NCI-H526 (cell line): ENCODE results near the gene BBLN.
"Not testable (repeated sequence)": the region's sequence is repeated elsewhere in the genome, so short reads cannot be mapped to it uniquely, and the experiment has no call there.

ENCODE experiments used
- DNase-seq, 2 experiments: peaks; one replicate each; lab custom pipeline; 2025; lab: John Stamatoyannopoulos, UW

BBLN gene

DNA sequence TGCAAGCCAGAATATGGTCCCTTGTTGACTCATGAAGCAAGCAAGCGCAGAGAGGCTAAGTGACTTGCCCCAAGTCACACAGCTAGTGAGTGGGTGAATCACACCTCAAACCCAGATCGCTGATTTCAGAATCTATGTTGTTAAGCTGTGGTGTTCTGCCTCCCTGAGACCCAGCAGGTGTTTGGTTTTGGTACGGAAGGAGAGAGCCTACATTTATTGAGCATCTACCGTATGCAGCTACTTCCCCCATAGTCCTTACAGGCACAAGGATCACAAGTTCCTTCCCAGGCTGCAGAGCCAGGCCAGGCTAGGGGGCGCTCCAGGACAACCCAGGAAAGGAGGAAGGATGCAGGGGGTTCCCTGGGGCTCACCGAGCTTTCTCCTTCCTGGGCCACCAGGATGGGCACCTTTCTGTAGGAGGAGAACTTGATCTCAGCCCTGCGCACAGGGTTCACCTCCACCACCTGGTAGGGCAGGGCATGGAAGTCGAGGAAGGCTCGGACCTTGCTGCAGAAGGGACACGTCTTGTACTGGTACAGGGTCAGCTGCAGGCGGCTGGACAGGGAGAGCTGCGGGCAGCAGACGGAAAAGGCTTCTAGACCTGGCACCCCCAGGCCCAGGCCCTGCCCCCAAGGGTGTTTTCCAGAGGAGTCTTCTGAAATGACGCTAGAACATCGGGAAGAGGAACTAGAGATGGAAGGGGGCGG is 35.0 kb upstream of the BBLN start:
- DNase-seq = peak; percentile 18 to 66

DNA sequence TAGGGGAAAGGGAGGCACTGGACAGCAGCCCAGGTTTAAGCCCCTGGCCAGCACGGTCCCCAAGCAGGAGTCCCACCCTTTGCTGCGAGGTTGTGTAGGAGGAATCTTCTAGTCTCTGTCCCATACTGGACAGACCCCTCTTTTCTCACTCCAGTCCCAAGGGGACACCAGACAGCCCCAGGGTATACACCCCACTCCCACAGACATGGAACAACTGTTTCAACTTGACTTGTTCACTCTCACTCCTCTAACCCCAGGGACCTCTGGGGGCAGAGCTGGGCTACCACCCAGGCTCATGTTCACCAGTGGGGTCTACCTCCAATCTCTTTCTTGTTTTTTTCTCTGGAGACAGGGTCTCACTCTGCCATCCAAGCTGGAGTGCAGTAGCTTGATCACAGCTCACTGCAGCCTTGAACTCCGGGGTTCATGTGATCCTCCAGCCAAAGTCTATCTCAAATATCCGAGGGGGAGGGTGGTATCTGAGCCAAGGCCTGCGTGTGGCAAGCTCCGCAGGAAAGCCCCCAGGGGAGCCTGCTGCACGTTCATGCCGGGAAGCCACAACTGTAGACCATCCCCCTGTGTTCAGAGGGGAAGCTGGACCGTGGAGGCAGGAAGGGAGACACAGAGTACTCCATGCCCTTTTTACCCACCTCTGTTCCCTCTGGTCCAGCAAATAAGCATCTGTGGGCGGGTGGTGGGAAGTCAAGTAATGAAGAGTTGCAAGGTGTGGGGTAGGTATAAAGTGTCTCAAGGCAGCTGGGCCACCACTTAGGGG is 34.3 kb upstream of the BBLN start:
- DNase-seq = no peak

DNA sequence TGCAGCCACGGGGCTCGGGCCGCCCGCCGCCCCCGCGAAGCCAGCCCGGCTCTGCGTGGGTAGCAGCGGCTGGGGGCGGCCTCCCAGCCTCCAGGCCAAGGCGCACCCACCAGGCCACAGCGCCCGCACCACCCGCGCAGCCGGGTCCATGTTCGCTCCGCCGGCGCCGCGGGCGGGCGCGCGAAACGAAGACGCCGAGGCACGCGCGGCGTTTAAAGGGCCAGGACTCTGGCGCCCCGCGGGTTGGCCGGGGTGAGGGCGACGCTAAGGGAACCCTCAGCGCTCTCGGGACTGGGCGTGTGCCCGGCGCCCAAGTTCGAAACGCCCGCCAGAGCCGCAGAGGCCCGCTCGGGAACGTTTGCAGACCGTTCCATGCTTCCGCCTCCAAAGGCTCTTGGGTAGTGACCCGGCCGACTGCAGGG is 32.5 kb upstream of the BBLN start, which contains the start of gene PTGES2:
Gene PTGES2, minus strand, starts transcription at position 162 of the 422 bp plus-strand sequence. Its CDS starts 12 bp downstream, at position 150.
- peak; percentile 55 to 84 for DNase-seq

DNA sequence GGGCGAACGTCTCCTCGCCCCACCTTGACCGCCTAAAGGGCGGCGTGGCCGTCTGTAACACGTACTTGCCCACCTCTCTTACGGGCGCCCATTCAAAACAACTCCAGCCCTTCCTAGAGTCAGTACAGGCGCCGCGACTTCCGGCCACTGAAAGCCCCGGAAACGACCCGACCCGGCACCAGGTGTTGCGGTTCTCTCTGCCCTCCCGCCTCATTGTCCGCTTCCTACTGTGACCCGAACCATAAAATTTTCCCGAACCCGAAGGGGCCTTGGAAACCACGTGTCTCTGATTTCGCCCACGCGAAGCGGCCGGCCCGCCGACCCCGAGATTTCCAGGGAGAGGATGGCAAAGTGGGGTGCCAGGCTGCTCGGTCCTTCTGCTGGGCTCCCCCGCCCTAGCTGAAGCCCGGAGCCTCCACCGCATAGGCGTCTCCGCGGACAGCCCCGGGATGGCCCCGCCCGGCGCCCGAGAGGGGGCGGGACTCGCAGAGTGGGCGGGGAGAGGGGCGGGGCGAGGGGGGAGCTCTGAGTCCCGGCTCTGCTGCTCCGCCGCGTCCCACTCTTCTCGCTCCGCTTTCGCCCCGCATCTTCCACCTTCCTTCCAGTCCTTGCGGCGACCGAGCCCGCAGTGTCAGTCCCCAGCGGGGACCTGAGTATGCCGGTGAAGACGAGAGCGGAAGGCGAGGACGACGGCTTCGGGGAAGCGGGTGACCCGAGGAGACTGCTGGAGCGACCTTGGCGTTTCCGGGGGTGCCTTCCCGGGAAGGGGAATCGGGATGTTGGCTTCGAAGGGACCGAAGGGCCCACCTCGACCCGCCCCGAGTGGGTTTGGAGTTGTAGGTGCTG is 31.9 kb upstream of the BBLN start:
- DNase-seq = peak; percentile 72 to 88

DNA sequence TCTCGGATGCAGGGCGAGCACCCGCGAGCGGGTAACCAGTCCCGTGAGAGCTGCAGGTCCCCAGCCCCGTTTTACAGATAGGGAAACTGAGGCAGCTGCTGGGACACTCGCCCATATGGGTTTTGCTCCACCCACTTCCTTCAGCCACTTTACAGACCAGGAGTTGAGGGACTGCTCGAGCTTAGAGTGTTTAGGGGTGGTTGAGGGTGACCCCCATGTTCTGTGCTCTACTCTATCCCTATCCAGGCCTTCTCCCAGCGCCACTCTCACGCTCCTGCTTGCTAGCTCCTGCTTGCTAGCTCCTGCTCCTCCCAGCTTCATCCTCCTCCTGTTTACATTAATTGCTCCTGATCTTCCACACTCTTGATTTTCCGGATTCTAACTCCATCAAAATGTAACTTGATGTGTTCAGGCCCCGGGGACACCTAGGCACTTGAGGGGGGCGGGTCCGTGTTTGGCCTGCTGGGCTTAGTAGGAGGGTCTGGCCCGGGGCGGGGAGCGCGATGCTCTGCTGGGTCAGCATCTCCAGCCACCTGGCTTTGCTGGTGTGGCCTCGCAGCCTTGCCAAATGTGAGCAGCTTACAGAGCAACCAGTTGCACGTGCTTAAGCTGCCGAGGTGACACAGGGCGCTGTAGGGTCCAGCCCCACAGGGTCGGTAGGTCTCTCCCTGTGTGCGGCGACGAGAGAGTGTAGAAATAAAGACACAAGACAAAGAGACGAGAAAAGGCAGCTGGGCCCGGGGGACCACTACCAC is 31.1 kb upstream of the BBLN start:
- no peak for DNase-seq

DNA sequence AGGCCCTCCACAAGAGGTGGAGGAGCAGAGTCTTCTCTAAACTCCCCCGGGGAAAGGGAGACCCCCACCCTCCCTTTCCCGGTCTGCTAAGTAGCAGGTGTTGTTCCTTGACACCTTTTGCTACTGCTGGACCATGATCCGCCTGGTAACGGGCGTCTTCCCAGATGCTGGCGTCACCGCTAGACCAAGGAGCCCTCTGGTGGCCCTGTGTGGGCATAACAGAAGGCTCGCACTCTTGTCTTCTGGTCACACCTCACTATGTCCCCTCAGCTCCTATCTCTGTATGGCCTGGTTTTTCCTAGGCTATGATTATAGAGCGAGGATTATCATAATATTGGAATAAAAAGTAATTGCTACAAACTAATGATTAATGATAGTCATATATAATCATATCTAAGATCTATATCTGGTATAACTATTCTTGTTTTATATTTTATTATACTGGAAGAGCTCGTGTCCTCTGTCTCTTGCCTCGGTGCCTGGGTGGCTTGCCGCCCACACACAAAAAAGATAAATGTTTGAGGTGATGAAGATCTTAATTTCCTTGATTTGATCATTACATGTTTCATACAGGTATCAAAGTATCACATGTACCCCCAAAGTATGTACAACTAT is 30.0 kb upstream of the BBLN start:
- not testable (repeated sequence) for DNase-seq

DNA sequence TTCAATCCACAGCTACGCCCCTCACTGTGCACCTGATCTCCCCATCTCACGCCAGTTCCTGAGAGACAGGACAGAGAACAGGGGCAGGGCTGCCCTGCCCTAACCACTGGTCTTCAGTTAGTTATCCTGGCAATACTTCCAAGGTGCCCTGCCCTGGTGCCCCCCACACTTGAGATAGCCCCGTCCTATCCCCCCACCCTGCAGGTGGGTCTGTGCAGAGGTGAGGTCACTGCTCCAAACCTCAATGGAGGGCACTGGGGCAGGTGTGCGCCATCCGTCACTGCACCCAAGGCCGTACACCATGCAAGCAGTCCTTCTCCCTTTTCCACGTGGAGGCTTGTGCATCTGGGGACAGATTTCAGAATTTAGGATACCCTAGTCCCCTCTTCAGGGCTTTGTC is 29.4 kb upstream of the BBLN start:
- not testable (repeated sequence) for DNase-seq

DNA sequence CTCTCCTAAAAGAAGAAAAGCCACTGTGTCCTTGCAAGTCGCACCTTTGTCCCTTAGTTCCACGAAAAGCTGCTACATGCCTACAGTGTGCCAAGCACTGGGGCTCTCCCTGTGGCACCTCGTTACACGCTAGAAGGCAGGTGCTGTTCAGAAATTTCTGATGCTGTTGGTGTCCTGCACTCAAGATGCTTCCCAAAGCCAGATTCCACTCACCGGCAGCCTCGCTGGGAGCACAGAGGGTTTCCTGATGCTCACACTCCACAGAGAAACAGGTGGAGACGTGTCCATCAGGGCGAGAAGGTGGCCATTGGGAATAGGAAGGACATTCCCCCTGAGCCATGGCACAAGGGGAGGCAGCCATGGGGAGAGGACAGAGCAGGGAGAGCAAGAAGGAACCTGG is 28.7 kb upstream of the BBLN start:
- DNase-seq = not testable (repeated sequence)

DNA sequence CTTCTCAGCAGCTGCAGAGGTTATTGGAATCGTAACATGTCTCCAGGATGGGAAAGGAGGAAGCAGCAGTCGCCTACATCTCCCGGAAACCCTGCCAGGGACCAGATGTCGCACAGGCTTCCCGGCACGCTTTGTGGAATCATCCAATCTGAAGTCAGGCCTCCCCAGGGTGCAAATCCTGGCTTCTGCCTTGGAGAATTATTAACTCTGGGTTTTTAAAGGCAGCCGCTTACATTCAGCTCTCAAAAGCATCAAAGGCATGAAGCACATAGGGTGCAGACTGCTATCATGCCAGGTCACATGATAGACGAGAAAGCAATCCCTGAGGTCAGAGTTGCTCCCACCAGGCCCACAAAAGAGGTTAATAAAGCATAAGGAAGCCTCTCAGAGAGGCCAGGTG is 27.9 kb upstream of the BBLN start:
- not testable (repeated sequence) for DNase-seq

DNA sequence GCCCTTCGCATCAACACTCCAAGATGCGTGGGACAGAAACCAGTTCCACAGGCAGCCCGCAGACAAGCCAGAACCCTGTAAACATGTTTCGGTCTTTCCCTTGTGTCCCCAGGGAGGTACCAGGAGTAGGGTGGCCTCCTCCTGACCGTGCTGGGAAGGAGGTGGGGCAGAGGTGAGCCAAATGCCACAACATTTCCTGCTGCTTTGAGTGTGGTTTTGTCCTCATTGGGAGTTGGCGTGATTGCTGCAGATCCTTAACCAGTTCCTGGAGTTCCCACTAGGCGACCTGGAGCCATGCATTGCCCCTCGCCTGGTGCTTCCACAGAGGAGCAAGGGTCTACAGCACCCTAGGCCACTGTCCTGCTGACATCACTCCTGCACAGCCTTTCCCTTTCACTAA is 24.5 kb upstream of the BBLN start:
- not testable (repeated sequence) for DNase-seq

DNA sequence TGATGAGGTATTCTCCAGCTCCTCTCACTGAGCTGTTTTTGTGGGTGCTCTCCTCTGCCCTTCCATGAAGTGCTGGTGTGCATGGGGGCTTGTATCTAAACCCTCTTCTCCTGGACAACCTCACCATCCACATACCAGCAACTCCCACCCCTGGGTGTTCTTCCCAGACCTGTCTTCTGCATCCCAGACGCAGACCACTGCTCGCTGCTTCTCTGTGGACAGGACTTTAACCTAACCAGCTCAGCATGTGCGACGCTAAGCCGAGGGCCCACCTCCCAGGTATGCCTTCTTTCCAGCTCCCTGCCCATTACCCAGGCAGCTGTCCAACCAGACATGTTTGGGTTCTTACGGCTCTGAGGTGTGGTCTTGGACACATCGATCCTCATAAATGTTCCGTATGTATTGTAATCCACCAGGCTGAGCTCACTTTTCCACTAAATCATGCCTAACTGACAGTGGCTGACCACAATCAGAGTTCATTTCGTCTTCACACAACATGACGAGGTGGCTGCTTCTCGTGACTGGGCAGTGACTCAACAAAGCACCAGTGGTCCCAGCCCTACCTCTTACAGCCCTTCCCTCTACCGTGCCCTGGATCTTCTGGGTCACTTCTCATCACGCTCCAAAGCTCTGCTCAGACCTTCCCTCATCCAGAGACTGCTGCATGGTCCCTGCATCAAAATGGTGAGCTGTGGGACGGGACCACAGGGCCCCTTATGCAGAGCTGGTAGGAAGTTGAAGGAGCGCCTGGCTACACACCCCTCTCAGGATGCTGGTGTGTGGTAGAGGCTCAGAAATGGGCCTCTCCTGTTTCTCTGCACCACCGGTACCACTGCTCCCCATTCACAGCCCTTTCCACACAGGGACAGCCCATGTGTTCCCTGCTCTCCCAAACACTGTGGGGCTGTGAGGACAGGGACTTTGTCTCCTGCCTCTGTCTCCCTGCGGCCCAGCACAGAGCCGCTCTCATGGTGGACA is 23.0 kb upstream of the BBLN start:
- no peak for DNase-seq

DNA sequence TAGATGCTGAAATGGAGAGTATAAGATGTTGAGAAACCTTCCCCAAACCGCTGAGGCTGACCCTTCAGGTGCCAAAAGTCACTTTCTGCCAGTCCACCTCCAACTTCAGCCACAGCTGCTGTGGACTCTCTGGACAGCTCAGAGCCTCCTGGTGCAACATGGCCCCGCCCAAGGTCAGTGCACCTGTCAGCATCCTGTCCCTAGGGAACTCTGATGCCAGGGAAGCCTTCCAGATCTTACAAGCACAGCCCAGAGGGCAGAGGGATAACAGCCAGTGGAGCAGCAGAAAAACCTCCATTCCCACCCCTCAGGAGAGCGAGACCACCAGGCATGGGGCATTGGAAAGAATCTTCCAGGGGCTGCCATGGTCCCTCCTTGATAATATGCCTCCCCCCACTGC is 22.1 kb upstream of the BBLN start:
- peak in 1 of 2 experiments; percentile 14 for DNase-seq

DNA sequence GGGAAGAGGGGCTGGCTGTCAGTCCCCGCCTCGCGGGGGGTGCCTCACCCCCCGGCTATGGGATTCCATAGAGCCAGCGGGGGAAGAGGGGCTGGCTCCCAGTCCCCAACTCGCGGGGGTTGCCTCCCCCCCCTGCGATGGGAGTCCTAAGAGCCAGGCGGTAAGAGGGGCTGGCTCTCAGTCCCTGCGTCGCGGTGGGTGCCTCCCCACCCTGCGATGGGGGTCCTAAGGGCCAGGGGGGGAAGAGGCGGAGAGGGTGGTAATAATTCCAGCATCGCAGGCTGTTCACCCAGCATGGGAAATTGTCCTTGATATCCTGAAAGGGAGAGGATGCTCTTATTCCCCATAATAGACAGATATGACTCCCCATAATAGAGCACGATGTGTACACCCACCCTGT is 20.4 kb upstream of the BBLN start:
- no peak for DNase-seq

DNA sequence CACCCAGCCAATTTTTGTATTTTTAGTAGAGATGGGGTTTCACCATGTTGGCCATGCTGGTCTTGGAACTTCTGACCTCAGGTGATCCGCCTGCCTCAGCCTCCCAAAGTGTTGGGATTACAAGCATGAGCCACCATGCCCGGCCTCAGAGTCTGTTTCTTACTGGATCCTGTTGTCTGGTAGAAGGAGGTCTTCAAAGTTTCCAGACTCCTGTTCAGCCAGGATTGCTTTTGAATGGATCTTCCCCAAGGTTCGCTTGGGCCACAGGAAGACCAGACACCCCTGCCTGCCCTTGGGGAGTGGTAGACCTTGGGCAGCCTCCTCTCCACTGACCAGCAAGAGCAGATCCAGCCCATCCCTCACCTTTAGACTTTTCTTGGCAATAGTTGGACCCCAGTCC is 18.5 kb upstream of the BBLN start:
- DNase-seq = no peak

DNA sequence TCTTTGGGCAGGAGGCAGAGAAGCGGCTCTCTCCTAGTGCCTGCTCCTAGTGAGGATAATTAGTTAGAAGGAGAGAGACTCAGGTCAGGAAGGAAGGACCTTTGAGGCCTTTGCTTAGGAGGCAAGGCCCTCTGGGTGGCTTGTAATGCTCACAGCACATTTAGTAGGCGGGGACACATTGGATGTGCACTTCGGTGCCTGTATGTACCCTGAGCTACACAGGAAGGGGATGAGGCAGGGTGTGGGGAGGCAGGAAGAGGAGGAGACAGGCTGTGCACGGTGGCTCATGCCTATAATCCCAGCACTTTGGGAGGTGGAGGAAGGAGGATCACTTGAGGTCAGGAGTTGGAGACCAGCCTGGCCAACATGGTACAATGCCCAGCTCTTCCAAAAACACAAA is 18.0 kb upstream of the BBLN start:
- no peak for DNase-seq

DNA sequence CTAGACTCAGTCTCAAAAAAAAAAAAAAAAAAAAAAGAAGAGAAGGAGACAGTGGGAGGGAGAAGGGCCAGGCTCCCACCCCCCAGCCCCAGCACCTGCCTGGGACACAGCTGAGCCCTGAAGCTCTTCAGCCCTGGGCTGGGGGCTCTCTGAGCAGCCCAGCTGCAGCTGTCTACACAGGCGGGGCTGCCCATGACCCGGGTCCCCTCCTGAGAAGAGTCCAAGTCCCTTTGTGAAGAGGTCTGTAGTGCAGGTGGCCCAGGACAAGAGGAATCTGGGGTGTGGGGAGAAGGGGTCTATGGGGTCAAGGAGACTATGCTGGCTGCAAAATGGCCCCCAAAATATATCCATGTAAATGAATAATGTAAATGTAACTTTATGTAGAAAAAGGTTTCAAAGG is 17.5 kb upstream of the BBLN start:
- DNase-seq = no peak

DNA sequence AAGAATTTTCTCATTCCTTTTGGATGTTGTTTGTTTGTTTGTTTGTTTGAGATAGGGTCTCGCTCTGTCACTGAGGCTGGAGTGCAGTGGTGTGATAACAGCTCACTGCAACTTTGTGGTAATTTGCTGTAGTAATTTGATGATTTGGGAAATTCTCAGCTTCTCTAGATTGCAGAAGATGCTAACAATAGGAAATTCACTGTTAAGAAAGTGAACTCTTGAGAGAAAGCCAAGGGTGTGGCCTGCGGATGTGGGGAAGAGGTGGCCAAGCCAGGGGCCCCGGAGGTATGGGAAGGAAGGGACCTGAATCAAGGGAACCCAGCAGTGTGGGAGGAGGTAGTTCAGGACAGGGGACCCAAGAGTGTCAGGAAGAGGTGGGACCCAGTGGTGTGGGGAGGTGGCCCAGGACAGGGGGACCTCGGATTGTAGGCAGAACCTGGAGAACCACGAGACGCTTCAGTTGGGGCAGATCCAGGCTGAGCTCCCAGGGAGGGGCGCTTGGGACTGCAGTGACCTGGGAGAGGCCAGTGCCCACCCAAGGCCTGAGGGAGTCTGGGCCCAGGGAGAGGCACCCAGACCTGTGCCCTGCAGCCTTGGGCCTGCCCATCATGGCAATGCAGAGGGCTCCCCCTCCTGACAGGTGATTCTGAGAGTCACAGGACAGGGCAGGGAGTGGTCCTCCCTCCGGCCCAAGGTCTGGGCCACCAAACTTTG is 16.4 kb upstream of the BBLN start:
- no peak for DNase-seq

DNA sequence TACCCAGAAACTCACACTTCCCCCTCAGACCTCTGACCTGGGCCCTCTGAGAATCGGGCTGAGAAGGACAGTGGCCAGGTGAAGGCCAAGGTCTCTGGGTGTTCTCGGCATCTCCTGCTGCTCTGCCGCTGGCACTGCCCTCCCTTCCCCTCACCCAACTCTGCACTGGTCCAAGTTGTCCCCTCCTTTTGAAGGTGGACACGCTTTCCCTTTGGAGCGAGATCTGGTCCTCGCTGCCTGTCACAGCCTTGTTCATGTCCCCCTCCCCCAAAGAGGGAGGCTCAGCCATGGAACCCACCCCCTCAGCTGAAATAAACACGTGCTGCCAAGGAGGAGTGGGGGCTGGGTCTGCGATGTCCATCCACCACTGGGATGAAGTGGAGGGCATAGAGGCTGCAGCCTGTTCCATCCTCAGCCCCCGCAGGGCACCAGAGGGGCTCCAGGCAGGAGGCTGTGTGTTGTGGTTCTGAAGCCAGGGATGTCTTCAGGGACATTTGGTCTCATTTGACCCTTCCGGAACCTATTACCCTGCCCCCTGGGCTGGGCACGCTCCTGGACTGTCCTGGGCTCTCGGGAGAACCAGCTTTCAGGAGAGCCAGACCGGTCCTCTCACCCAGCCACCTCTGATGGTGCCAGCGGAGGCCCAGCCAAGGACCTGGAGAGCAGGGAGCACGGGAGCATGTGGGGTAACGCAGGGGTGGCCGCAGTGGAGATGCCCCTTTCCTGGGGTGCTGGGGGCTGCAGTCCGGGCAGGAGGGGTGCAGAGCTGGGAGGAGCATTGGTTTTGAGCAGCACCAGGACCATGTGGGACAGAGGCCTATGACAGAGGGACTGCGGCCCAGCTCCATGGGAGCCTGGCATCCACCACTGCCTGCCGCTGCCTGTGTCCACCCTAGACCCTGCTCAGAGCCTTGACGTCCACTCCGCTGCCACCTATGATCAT is 15.6 kb upstream of the BBLN start:
- no peak for DNase-seq
